HEK293T (cell line): Measurements from ENCODE around the gene DNAJC11.
"Not testable (repeated sequence)": the region's sequence is repeated elsewhere in the genome, so short reads cannot be mapped to it uniquely, and the experiment has no call there.

Experiments used
- CTCF ChIA-PET: fragments of 350-600 bp; formaldehyde crosslinking; extraction: SDS; loops from one replicate; lab custom pipeline; 2021; ENCODE audit warnings: antibody characterized with exemption, inconsistent platforms; lab: Yijun Ruan, JAX
- POLR2A ChIA-PET: fragments of 350-600 bp; formaldehyde crosslinking; extraction: SDS; loops from one replicate; lab custom pipeline; 2020; ENCODE audit warnings: antibody characterized with exemption, inconsistent platforms; lab: Yijun Ruan, JAX
- DNase-seq: peaks from one replicate; pipeline ENCODE4 v3.0.0; 2012; ENCODE audit warnings: mixed read lengths; ENCODE audit errors: extremely low spot score
- ARNT ChIP-seq: fragments of 450-650 bp; IDR thresholded peaks from 2 replicates; pipeline ENCODE4 v1.6.1; 2017; ENCODE audit warnings: mild to moderate bottlenecking
- BHLHE40 ChIP-seq: fragments of 450-650 bp; IDR thresholded peaks from 2 replicates; pipeline ENCODE4 v1.6.1; 2016; ENCODE audit warnings: mild to moderate bottlenecking, moderate library complexity, borderline replicate concordance
- CTBP1 ChIP-seq: fragments of 450-650 bp; IDR thresholded peaks from 2 replicates; pipeline ENCODE4 v1.6.1; 2016; ENCODE audit warnings: borderline replicate concordance
- ELF4 ChIP-seq: fragments of 450-650 bp; IDR thresholded peaks from 2 replicates; pipeline ENCODE4 v1.6.1; 2017; ENCODE audit warnings: antibody characterized with exemption
- FOXA1 ChIP-seq: fragments of 450-650 bp; IDR thresholded peaks from 2 replicates; pipeline ENCODE4 v1.6.1; 2016; ENCODE audit warnings: mild to moderate bottlenecking
- FOXK2 ChIP-seq: fragments of 450-650 bp; IDR thresholded peaks from 2 replicates; pipeline ENCODE4 v1.6.1; 2016; ENCODE audit warnings: mild to moderate bottlenecking
- FOXM1 ChIP-seq: fragments of 450-650 bp; IDR thresholded peaks from 2 replicates; pipeline ENCODE4 v1.6.1; 2017; ENCODE audit warnings: mild to moderate bottlenecking, borderline replicate concordance
- HDGF ChIP-seq: fragments of 450-650 bp; IDR thresholded peaks from 2 replicates; pipeline ENCODE4 v1.6.1; 2017; ENCODE audit warnings: antibody characterized with exemption, borderline replicate concordance
- L3MBTL2 ChIP-seq: fragments of 450-650 bp; conservative IDR thresholded peaks from 2 replicates; pipeline ENCODE4 v1.6.1; 2016; ENCODE audit warnings: mild to moderate bottlenecking
- LEF1 ChIP-seq: fragments of 450-650 bp; IDR thresholded peaks from 2 replicates; pipeline ENCODE4 v1.6.1; 2017; ENCODE audit warnings: mild to moderate bottlenecking, borderline replicate concordance
- NFRKB ChIP-seq: fragments of 450-650 bp; IDR thresholded peaks from 2 replicates; pipeline ENCODE4 v1.6.1; 2016; ENCODE audit warnings: mild to moderate bottlenecking, moderate library complexity
- SP1 ChIP-seq: fragments of 450-650 bp; IDR thresholded peaks from 2 replicates; pipeline ENCODE4 v1.6.1; 2017
- SUZ12 ChIP-seq: fragments of 450-650 bp; IDR thresholded peaks from 2 replicates; pipeline ENCODE4 v1.6.1; 2016; ENCODE audit warnings: mild to moderate bottlenecking
- TARDBP ChIP-seq: fragments of 450-650 bp; IDR thresholded peaks from 2 replicates; pipeline ENCODE4 v1.6.1; 2016
- ZNF384 ChIP-seq: fragments of 450-650 bp; IDR thresholded peaks from 2 replicates; pipeline ENCODE4 v1.6.1; 2016
- TF ChIP-seq, protein P1 (sequence below): fragments of 450-650 bp; IDR thresholded peaks from 2 replicates; pipeline ENCODE4 v1.6.1; 2016

Gene DNAJC11

GRCh38 chr1:6704746-6705145 is 3.1 kb upstream of the DNAJC11 start:
- ChIA-PET POLR2A (no interaction called here), CTCF (no interaction called here)
- no peak for DNase-seq
- TF ChIP-seq LEF1: no peak
- no peak for TF ChIP-seq HDGF
- no peak for TF ChIP-seq SUZ12
- no peak for TF ChIP-seq ARNT
- TF ChIP-seq SP1: no peak
- TF ChIP-seq, protein P1, sequence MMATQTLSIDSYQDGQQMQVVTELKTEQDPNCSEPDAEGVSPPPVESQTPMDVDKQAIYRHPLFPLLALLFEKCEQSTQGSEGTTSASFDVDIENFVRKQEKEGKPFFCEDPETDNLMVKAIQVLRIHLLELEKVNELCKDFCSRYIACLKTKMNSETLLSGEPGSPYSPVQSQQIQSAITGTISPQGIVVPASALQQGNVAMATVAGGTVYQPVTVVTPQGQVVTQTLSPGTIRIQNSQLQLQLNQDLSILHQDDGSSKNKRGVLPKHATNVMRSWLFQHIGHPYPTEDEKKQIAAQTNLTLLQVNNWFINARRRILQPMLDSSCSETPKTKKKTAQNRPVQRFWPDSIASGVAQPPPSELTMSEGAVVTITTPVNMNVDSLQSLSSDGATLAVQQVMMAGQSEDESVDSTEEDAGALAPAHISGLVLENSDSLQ: no peak
- no peak for TF ChIP-seq BHLHE40
- TF ChIP-seq CTBP1: no peak
- TF ChIP-seq FOXK2: no peak
- no peak for TF ChIP-seq ZNF384
- TF ChIP-seq FOXA1: no peak
- TF ChIP-seq ELF4: no peak
- no peak for TF ChIP-seq FOXM1
- TF ChIP-seq NFRKB: no peak

GRCh38 chr1:6703016-6703415 is 1.4 kb upstream of the DNAJC11 start:
- CTCF ChIA-PET: no interaction called here
- no peak for DNase-seq
- POLR2A ChIA-PET: no interaction called here
- TF ChIP-seq NFRKB (no peak), FOXA1 (no peak), FOXM1 (no peak), SUZ12 (no peak), ELF4 (no peak), SP1 (no peak), BHLHE40 (no peak), TARDBP (no peak), FOXK2 (no peak), L3MBTL2 (no peak), ZNF384 (no peak), CTBP1 (no peak), HDGF (no peak), LEF1 (no peak)
- TF ChIP-seq, protein P1: no peak

DNA sequence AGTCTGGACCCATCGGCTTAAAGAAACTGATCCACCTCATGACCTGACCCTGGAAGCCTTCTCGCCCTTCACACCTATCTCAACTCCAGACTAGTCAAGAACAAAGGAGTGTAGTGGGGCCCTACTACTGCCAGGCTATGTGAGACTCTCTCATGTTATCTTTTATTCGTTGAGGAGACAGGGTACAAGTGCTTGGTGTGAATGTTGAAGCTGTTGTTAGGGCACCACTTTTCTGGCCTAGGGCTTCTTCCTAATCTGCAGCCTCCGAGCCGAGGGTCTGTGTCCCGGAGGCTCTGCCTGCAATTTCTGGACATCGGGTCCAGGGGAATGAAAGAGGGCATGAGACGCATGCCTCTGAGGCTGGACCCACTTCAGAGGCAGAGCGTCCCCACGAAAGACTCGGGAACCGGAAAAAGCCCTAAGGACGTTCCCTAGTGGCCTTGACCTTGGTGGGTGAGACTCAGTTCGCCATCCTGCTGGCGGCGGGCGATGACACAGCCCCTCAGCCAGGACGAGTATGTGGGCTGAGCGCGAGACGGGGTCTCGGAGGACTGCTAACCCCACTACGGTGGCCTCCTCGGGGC is 671 bp downstream of the DNAJC11 start:
- DNase-seq: no peak
- ChIA-PET CTCF (interaction anchor here (0.6 to 0.7 kb wide), 5 partner anchors 10 to 260 kb away, joined by 3 to 5 read pairs (median 3); no protein-coding TSS in a partner anchor), POLR2A (interaction anchor here (0.7 to 1.7 kb wide), 4 partner anchors 9 to 259 kb away, joined by 3 to 7 read pairs (median 4); partner anchors contain the start of gene CAMTA1)
- TF ChIP-seq SUZ12 (no peak), FOXA1 (no peak), BHLHE40 (no peak), HDGF (no peak), CTBP1 (no peak), TARDBP (no peak)

DNA sequence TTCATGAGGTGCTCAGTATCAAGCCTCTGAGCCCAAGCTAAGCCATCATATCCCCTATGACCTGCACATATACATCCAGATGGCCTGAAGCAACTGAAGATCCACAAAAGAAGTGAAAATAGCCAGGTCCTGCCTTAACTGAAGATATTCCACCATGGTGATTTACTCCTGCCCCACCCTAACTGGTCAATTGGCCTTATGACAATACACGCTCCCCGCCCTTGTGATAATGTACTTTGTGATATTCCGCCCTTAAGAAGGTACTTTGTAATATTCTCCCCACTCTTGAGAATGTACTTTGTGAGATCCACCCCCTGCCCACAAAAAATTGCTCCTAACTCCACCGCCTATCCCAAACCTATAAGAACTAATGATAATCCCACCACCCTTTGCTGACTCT is 1.7 kb downstream of the DNAJC11 start:
- POLR2A ChIA-PET: interaction anchor here (1.7 kb wide), 1 partner anchor 85 kb away, joined by 7 read pairs; the partner anchor contains the start of gene CAMTA1
- DNase-seq, CTCF ChIA-PET: not testable (repeated sequence)

DNA sequence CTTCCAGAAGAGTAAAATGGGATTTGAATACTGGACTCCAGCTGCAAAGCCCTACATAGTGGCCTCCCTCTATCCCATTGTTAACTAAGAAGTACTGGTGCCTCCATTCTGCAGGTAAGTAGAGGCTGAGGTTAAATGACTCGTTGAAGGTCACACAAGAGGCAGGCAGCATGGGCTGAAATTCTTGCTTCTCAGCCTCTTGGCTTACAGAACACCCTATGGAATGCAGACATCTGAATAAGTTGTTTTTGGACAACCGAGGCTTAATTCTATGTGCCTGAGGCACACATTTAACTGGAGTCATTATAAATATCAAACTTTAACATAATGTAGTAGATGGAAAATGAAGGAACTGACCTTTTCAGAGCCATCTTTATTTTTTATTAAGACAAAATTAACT is 5.7 kb downstream of the DNAJC11 start:
- POLR2A ChIA-PET: no interaction called here
- TF ChIP-seq TARDBP (no peak), FOXA1 (no peak), ELF4 (no peak), HDGF (no peak), L3MBTL2 (no peak), SUZ12 (no peak), SP1 (no peak), NFRKB (no peak), BHLHE40 (no peak), ARNT (no peak), ZNF384 (no peak), FOXK2 (no peak), LEF1 (no peak), FOXM1 (no peak), CTBP1 (no peak)
- TF ChIP-seq, protein P1: no peak
- no peak for DNase-seq

DNA sequence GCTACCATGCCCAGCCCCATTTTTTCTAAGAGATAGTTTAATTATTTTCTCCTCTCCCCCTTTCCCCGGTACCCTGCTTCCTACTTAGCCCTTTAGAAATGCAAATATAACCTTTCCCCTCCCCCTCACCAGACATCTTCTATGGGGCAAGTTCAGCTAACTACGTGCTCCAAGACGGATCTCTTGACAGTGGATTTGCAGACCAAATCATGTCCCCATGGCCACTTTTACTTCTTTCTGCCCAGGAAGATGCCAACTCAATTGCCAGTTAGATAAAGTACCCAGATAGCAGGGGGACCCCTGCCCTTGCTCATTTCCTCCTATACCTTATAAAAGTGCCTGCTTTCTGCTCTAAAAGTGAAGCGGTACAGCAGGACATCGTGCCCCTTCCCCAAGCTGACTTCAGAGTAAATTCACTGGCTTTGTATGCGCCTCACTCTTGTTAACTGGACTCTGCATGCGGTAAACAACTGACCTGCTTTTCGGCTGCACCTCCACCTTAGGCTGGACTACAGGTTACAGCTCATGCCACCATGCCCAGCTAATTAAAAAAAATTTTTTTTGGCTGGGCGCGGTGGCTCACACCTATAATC is 7.4 kb downstream of the DNAJC11 start:
- no peak for DNase-seq
- POLR2A ChIA-PET: no interaction called here
- CTCF ChIA-PET: no interaction called here
- TF ChIP-seq FOXA1: no peak

More for the DNA sequence above, 5.7 kb downstream of the DNAJC11 start:
- CTCF ChIA-PET: no interaction called here
